NCI-H2029 (cell line): ENCODE measurements around the gene ACACB.

Experiments used
- DNase-seq: peaks from one replicate; lab custom pipeline; 2025; lab: John Stamatoyannopoulos, UW

The ACACB gene

DNA sequence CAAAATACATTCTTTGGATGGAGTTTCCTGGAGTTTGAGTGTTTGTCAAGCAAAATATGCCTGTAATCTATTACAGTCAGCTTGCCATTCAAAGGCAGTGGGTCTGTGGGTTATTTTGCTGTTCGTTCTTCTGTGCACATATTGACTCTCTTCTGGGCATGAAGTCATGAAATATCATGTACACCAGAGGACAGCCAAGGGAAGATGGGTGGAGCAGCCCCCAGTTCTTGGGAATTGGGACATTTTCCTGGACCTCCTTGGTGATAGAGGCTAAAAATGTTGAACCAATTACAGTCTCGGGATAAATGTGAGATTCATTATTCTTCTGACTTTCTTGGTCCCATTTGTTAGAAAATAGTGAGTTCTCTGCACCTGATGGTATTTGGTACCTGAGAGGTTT, 103.6 kb downstream of the ACACB start:
- no peak for DNase-seq

DNA sequence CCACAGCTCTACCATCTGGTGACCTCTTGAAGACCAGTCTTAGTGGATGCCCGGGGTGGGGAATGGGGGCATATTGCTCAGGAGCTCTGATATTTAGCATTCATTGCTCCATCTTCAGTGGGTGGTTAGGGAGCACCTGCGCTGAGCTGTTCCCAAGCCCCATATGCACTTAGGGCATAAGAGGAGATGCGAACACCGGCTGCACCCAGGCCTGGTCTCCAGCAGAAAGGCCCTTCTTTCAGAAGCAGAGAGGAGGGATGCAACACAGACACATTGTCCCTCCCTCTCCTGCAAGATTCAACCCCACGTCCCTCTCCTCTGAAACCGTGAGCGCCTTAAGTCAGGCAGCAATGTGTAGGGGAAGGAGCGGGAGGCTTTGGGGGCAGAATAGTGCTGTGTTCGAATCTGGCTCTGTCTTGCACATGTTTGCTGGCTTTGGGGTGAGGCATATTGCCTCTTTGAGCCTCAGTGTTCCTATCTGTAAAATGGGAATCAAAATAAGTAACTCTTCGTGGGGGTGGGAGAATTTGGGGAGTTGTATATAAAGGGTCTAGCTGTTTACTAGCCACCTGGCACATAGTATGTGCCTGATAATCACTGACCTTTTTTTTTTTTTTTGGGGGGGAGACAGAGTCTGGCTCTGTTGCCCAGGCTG, 105.0 kb downstream of the ACACB start:
- no peak for DNase-seq

DNA sequence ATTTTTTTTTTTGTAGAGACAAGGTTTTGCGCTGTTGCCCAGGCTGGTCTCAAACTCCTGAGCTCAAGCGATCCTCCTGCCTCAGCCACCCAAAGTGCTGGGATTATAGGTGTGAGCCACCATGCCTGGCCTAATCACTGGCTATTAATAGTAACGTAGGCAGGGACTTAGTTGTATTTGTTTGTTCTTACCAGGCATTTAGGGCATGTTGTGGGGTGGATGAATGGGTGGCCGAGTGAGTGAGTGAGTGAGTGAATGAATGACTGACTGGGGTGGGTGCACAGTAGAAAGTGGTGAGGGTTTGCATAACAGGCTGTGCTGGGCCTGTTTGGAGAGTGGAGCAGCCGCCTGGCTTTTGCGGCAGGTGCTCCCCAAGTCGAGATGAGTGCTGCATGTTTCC, 105.7 kb downstream of the ACACB start:
- no peak for DNase-seq

- DNase-seq: no peak
These were observed 106.1 kb downstream of the ACACB start for GRCh38 chr12:109222496-109222895.

DNA sequence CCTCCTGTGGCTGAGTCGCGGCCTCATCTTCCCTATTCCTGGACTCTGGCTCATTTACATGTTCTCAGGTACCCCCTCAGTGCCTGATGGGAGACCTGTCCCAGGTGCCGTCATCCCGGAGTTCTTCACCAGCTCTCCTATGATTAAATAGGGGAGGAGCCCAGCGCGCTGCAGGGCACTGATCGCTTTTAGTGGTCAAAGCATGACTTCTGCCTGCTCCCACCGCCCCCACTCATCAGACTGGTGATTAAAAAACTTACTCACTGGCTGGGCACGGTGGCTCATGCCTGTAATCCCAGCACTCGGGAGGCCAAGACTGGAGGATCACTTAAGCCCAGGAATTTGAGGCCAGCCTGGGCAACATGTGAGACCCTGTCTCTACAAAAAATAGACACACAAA, 106.8 kb downstream of the ACACB start:
- no peak for DNase-seq

DNA sequence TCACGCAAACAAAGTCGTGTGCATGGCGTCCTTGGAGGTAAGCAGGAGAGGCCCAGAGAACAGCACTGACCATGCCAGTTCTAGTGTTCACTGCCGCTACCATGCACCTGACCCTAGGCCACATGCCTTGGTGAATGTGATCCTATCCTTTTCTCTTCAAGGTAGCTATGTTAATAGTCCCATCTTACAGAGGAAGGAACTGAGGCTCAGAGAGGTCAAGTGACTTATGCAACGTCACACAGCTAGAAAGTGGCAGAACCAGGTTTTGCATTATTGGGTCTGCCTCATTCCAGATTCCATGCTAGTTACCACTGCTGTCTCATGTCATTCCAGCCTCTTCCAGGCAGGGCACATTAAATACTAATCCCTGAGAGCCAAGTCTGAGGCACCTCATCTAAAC, 107.5 kb downstream of the ACACB start:
- no peak for DNase-seq

- no peak for DNase-seq
These were observed 112.3 kb downstream of the ACACB start for GRCh38 chr12:109228664-109229063.

- DNase-seq: no peak
These were observed 113.8 kb downstream of the ACACB start for GRCh38 chr12:109230193-109230592.

DNA sequence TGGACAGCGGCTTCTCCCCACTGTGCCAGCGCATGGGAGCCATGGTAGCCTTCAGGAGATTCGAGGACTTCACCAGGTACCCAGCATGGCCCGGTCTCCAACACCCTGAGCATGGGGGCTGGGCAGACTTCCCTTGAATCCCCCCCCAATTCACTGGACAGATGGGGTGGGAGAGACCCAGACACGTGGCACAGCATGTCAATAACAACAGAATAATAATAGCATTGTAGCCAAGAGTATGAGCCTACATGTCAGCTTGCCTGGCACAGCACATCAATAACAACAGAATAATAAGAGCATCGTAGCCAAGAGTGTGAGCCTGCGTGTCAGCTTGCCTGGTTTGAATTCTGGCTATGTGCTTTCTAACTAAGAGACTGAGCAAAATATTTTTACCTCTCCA, 116.3 kb downstream of the ACACB start:
- DNase-seq: no peak

- no peak for DNase-seq
These were observed 117.6 kb downstream of the ACACB start for GRCh38 chr12:109234012-109234411.

- DNase-seq: no peak
These were observed 119.9 kb downstream of the ACACB start for GRCh38 chr12:109236257-109236656.

DNA sequence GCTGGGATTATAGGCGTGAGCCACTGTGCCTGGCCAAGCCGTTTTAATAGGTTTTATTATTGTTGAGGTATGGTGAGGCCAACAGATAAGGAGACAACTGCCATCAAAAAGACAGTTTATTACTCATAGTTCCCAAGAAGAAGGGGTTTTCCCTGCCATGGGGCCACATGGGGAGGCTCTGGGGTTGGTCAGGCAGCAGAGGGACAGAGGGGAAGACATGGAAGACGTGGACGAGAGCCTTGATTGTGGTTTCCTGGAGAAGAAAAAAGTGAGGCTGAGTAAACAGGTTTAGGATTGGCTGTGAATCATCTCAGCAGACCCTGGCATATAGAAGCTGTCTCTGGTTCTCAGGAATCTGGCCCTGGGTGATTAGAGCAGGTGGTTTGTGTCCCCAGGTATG, 122.8 kb downstream of the ACACB start:
- DNase-seq: no peak

DNA sequence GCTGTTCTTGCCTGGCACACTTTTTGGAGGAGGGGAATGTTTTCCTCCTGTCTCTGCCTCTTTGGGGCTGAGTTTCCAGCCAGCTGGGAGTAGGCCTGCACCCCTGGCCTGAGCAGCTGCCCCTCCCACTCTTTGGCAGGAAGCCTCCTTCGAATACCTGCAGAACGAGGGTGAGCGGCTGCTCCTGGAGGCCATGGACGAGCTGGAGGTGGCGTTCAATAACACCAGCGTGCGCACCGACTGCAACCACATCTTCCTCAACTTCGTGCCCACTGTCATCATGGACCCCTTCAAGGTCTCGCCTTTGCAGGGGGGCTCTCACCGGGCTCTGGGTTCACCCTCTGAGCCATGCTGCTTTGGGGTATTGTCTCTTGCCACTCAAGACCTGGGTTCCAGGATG, 123.3 kb downstream of the ACACB start:
- no peak for DNase-seq

GRCh38 chr12:109240365-109240764, 124.0 kb downstream of the ACACB start:
- DNase-seq: no peak

- DNase-seq: no peak
These were observed 125.5 kb downstream of the ACACB start for GRCh38 chr12:109241936-109242335.

DNA sequence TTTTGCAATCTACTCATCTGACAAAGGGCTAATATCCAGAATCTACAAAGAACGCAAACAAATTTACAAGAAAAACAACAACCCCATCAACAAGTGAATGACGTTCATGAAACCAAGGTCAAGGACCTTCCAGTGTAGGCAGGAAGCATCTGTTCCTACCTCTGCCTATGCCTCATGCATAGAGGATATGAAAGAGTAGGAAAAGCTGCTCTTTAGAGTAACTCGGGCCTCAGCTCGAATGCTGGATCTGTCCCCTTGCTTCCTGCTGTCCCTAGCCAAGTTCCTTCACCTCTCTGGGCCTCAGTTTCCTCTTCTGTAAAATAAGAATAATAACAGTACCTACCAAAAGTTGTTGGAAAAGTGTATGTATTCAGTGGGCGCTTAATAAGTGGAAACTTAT, 127.7 kb downstream of the ACACB start:
- no peak for DNase-seq

DNA sequence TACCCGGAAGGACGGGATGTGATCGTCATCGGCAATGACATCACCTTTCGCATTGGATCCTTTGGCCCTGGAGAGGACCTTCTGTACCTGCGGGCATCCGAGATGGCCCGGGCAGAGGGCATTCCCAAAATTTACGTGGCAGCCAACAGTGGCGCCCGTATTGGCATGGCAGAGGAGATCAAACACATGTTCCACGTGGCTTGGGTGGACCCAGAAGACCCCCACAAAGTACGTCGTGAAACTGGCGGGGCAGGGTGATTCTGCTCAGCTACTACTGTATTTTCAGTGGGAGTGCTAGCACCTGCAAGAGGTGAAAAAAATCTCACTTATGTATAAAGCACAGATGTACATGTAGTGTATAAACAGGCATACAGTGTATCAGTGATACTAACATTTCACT, 129.8 kb downstream of the ACACB start:
- DNase-seq: no peak

DNA sequence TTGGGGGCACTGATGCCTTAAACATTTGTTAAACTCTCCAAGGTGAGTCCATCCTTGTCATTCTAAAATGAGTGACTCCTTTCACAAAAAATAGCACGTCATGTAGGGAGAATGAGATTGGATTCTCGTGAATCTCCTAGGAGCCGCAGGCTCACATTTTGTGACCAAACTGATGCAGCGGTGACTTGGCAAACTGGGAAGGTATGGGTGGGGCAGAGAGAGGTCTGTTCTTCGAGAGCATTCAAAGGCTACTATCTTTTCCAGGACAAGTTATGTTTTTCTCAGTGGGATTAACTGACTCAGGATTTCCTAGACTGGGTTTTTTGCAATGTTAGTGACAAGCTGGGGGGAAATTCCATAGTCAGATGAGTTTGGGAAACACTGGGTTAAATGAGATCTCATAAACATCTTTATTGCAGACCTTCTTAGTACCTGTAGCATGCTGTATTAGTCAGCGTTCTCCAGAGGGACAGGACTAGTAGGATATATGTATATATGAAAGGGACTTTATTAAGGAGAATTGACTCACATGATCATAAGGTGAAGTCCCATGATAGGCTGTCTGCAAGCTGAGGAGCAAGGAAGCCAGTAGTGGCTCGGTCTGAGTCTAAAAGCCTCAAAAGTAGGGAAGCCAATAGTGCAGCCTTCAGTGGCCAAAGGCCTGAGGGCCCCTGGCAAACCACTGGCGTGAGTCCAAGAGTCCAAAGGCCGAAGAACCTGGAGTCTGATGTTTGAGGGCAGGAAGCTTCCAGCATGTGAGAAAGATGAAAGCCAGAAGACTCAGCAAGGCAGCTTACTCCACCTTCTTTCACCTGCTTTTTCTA, 131.7 kb downstream of the ACACB start:
- no peak for DNase-seq

DNA sequence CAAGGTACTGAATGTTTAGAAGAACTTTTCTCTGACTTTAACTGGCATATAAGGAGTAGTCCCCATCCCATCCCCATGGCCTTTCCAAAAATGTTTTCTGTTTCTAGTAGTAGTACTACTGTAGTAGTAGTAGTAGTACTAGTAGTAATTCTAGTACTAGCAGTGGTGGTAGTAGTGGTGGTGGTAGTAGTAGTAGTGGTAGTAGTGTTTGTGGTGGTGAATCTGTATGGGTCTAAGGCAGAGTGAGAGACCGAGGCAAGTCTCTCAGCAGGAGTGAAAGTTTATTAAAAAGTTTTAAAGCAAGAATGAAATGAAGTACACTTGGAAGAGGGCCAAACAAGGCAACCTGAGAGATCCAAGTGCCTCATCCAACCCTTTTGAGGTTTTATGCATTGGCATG, 134.1 kb downstream of the ACACB start:
- DNase-seq: no peak

- DNase-seq: no peak
These were observed 136.4 kb downstream of the ACACB start for GRCh38 chr12:109252799-109253198.

- no peak for DNase-seq
These were observed 137.6 kb downstream of the ACACB start for GRCh38 chr12:109253913-109254544.

- DNase-seq: no peak
These were observed 139.0 kb downstream of the ACACB start for GRCh38 chr12:109255377-109255776.

- DNase-seq: no peak
These were observed 139.6 kb downstream of the ACACB start for GRCh38 chr12:109256011-109256410.
